Activated T-cell treated with anti-CD3 and anti-CD28 coated beads, Interleukin-2, amount 50 U/mL, for 4 hours (primary cell): Measurements from ENCODE around the gene ANAPC2. TPM values are rescaled to one million over a fixed set of nuclear protein-coding genes. Genes with fewer than 3 reads are reported as not detected.

Experiments used
- total RNA-seq, 3 donors: library from RNA; stranded (reverse); gene quantifications; one replicate each; pipeline ENCODE4 v1.2.1, GENCODE V29; 2021

ANAPC2 gene
- total RNA-seq, 3 donors from 2014 or later: 71.9 to 86.3 (median 73.3) TPM

Other genes starting within 250 kb of the ANAPC2 start
- 100 to 1,000 TPM in 1 of 3 donors, 10 to 100 TPM in 2; 84.0 to 112 (median 95.3) TPM for gene FBXW5, start 243.8 kb downstream of the ANAPC2 start, total RNA-seq
- 1 to 10 TPM in 2 of 3 donors, under 1 TPM in 1; 0.94 to 1.4 (median 1.2) TPM for gene C8G, start 243.3 kb downstream of the ANAPC2 start, total RNA-seq
- 1 to 10 TPM in 1 of 3 donors, under 1 TPM in 2; 0.49 to 1.2 (median 0.58) TPM for gene LCN12, start 236.3 kb downstream of the ANAPC2 start, total RNA-seq
- under 1 TPM in 2 of 3 donors, not detected in 1; 0.30 to 0.51 TPM for gene PTGDS, start 211.1 kb downstream of the ANAPC2 start, total RNA-seq
- gene LCNL1, start 205.6 kb downstream of the ANAPC2 start, total RNA-seq: not detected
- gene PAXX, start 196.1 kb downstream of the ANAPC2 start, total RNA-seq: 100 to 1,000 TPM; 106 to 126 (median 123) TPM
- under 1 TPM in 2 of 3 donors, not detected in 1; 0.18 to 0.54 TPM for gene CLIC3, start 192.0 kb downstream of the ANAPC2 start, total RNA-seq
- 10 to 100 TPM in 2 of 3 donors, 1 to 10 TPM in 1; 9.1 to 15.3 (median 14.3) TPM for gene ABCA2, start 160.3 kb downstream of the ANAPC2 start, total RNA-seq
- 1 to 10 TPM in 1 of 3 donors, under 1 TPM in 2; 0.74 to 2.4 (median 0.81) TPM for gene FUT7, start 156.5 kb downstream of the ANAPC2 start, total RNA-seq
- gene NPDC1, start 142.4 kb downstream of the ANAPC2 start, total RNA-seq: 10 to 100 TPM; 15.1 to 33.0 (median 23.2) TPM
- under 1 TPM in 1 of 3 donors, not detected in 2; 0.34 TPM for gene ENTPD2, start 134.5 kb downstream of the ANAPC2 start, total RNA-seq
- gene SAPCD2, start 118.0 kb downstream of the ANAPC2 start, total RNA-seq: 1 to 10 TPM; 3.6 to 5.5 (median 4.6) TPM
- 1 to 10 TPM; 5.6 to 8.4 (median 7.8) TPM for gene UAP1L1, start 111.0 kb downstream of the ANAPC2 start, total RNA-seq
- gene MAN1B1, start 101.6 kb downstream of the ANAPC2 start, total RNA-seq: 10 to 100 TPM; 30.7 to 34.0 (median 33.5) TPM
- gene DPP7, start 73.8 kb downstream of the ANAPC2 start, total RNA-seq: 100 to 1,000 TPM; 352 to 394 (median 392) TPM
- gene GRIN1, start 49.4 kb downstream of the ANAPC2 start, total RNA-seq: under 1 TPM in 2 of 3 donors, not detected in 1; 0.13 to 0.26 TPM
- gene LRRC26, start 18.5 kb downstream of the ANAPC2 start, total RNA-seq: under 1 TPM in 1 of 3 donors, not detected in 2; 0.18 TPM
- not detected for gene TMEM210, start 16.5 kb downstream of the ANAPC2 start, total RNA-seq
- 100 to 1,000 TPM; 144 to 156 (median 150) TPM for gene SSNA1, start 116 bp upstream of the ANAPC2 start, total RNA-seq
- 10 to 100 TPM; 15.4 to 15.6 (median 15.5) TPM for gene TPRN, start 12.2 kb upstream of the ANAPC2 start, total RNA-seq
- 10 to 100 TPM; 42.3 to 45.1 (median 44.4) TPM for gene TMEM203, start 17.1 kb upstream of the ANAPC2 start, total RNA-seq
- 10 to 100 TPM; 45.2 to 53.7 (median 50.5) TPM for gene NDOR1, start 17.1 kb upstream of the ANAPC2 start, total RNA-seq
- 1 to 10 TPM; 3.3 to 6.0 (median 4.4) TPM for gene RNF208, start 33.7 kb upstream of the ANAPC2 start, total RNA-seq
- gene CYSRT1, start 36.6 kb upstream of the ANAPC2 start, total RNA-seq: under 1 TPM in 2 of 3 donors, not detected in 1; 0.46 to 0.50 TPM
- not detected for gene RNF224, start 38.9 kb upstream of the ANAPC2 start, total RNA-seq
- gene SLC34A3, start 42.3 kb upstream of the ANAPC2 start, total RNA-seq: not detected
- 100 to 1,000 TPM; 345 to 383 (median 380) TPM for gene TUBB4B, start 52.7 kb upstream of the ANAPC2 start, total RNA-seq
- gene STPG3, start 62.7 kb upstream of the ANAPC2 start, total RNA-seq: not detected
- 10 to 100 TPM; 72.0 to 81.1 (median 73.5) TPM for gene NELFB, start 66.8 kb upstream of the ANAPC2 start, total RNA-seq
- 1 to 10 TPM; 3.2 to 4.0 (median 3.6) TPM for gene TOR4A, start 89.2 kb upstream of the ANAPC2 start, total RNA-seq
- gene NRARP, start 113.7 kb upstream of the ANAPC2 start, total RNA-seq: 10 to 100 TPM in 2 of 3 donors, 1 to 10 TPM in 1; 7.6 to 15.6 (median 11.6) TPM
- 1 to 10 TPM; 1.7 to 2.8 (median 2.5) TPM for gene EXD3, start 234.6 kb upstream of the ANAPC2 start, total RNA-seq
- under 1 TPM; 0.34 to 0.82 (median 0.46) TPM for gene NOXA1, start 234.8 kb upstream of the ANAPC2 start, total RNA-seq